Activated T-cell treated with anti-CD3 and anti-CD28 coated beads, Interleukin-2, amount 50 U/mL, for 1 hour (primary cell): ENCODE measurements around the gene MDM4.

ENCODE experiments used
- DNase-seq: peaks from one replicate; pipeline ENCODE4 v3.0.0-alpha.2; 2020

The MDM4 gene

DNA sequence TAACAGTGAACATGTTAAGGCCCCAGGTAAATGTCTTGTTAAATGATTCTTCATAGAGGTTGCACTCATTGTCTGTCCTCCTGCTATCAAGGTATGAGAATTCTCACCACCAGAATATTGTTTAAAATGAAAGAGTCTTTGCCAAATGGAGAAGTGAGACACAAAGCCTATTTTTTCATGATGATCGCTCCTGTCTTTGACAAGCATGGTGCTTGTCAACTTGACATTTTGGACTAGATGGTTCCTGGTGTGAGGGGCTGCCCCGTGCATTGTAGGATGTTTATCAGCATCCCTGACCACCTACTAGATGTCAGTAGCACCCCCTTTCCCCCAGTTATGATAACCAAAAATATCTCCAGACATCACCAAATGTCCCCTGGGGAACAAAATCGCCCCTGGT lies 65.6 kb downstream of the MDM4 start:
- no peak for DNase-seq

DNA sequence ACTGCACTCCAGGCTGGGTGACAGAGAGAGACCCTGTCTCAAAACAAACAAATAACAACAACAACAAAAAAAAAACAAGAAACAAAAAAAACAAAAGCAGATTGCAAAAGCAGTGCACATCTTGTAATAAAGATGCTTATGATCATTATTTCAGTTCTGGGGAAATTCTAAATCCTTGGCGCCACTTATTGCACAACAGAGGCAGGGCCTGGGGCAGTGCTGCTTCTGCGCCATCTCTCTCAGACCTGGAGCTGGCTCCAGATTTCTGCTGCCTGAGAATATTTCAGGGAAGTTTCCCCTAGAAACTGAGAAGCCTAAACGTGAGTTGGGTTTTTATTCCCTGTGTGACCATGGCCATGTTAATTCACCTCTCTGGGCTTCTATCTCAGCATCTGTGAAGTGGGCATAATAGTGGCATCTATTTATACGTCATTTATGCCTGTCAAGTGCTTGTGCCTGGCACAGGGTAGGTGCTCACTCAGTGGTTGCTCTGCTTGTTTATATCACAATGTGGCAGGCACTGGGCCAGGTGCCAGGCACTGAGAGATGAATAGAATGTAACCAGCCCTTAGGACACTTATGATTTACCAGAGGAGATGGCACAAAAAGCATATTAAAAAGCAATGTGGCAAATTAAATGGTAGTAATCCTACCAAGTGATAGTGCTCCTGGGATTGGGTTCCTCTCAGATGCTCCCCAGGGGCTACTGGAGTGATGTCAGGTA lies 67.9 kb downstream of the MDM4 start:
- DNase-seq, result no peak

GRCh38 chr1:204584699-204585372 lies 68.6 kb downstream of the MDM4 start:
- DNase-seq, result no peak

- no peak for DNase-seq
Measured at GRCh38 chr1:204587621-204588020, 71.4 kb downstream of the MDM4 start.

DNA sequence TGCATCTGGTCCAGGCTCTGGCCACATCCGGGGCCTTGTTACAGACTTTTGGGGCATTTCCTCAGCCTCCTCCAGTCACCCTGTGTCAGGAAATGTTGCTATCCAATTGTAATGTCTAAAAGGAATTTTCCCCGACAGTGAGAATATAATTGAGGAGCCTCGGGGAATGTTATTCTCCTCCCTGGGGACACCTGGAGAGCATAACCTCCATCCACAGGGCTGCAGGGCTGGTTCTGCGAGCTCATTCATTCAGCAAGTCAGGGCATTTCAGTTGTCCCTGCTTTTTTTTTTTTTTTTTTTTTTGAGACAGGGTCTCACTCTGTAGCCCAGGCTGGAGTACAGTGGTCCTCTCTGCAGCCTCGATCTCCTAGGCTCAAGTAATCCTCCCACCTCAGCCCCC lies 72.6 kb downstream of the MDM4 start:
- no peak for DNase-seq

- DNase-seq, result no peak
Measured at GRCh38 chr1:204589409-204590038, 73.3 kb downstream of the MDM4 start.

DNA sequence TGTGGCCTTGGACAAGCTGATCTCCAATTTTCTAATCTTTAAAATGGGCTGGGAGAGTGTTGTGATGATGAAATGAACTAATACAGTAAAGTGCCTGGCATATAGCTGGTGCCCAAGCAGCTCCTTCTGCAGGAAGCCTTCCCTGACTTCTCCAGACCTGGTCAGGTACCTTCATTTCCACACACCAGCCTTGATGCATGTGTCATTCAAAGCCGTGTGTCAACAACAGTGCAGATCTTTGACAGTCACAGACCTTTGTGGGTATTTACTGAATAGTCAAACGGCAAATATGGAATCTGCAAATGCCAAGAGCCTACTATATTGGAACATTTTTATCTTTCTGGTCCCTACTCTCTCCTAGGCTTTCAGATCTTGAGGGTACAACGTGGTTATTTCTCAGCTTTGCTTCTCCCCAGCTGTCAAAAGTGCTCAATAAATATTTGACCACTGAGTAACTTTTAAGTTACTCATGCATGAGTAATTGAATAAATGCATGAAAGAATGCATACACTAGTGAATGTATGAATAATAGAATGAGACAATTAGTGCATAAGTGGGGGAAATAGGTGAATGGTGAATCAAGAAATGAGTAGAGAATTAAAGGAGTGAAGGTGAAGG lies 75.4 kb downstream of the MDM4 start:
- DNase-seq, result no peak

DNA sequence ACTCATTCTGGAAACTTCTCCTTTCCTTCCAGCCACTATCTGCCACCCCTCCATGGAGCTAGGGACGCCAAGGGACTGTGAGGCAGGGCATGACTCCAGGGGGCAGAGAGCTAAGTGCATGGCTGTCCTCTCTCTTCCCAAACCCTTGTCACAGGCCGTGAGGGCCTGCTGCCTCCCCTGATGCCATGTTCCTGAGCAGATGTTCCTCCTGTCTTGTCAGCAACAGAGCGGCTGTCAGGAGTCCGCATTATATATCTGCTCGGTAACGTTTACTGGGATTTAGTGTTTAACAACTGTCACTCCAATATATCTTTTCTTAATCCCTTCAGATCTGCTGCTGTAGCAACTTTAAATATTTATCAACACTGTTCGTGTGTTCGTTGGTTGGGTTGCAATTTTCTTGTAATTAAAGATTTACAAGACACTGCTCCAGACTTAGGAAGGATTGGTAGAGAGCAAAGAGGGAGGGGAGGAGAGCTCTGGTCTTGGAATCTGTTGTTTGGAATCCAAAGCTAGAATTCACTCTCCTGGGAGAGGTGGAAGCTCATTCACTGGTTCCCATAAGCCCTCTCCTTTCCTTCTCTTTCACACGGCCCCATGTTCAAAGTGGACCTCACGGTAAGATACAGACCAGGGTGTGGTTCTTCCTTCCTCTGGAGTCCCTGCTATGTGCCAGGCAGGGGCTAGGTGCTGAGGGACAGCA lies 76.2 kb downstream of the MDM4 start:
- no peak for DNase-seq

GRCh38 chr1:204598319-204598969 lies 82.2 kb downstream of the MDM4 start:
- DNase-seq, result no peak

- DNase-seq, result no peak
Measured at GRCh38 chr1:204599098-204599497, 82.9 kb downstream of the MDM4 start.

DNA sequence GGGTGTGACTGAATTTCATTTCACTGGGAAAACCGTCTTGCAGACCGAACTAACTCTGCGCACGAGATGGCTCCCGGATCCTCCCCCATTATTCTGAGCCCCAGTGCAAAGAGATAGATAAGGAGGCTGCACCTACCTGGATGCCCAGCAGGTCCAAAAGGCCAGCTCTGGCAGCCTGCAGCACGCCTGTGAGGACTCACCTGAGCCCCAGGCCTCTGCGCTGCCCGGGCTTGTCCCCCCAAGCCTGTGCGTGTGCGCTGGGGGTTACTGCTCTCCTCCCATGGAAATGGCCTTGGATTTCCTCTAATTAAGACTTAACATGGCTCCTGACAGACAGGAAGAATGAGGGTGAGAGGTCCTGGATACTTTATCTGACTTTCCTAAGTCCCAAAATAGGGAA lies 83.4 kb downstream of the MDM4 start:
- no peak for DNase-seq

GRCh38 chr1:204600203-204600602 lies 84.0 kb downstream of the MDM4 start:
- no peak for DNase-seq

DNA sequence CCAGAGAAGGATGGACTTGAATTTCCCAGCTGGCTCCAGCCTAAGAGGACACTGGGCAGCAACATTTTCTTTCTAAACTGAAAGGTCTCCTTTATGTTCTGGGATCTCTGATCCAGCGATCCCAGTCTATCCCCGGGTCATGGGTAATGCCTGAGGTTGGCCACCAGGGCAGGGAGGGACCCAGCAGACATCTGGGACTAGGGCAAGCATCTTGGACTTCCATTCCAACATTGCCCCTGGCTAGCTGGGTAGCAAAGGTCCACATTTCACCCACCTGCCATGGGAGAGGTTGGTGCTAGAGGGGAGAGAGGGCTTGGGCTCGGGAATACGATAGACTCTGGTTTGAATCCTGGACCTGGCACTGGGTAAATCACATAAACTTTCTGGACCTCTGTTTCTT lies 84.8 kb downstream of the MDM4 start:
- DNase-seq, result no peak

DNA sequence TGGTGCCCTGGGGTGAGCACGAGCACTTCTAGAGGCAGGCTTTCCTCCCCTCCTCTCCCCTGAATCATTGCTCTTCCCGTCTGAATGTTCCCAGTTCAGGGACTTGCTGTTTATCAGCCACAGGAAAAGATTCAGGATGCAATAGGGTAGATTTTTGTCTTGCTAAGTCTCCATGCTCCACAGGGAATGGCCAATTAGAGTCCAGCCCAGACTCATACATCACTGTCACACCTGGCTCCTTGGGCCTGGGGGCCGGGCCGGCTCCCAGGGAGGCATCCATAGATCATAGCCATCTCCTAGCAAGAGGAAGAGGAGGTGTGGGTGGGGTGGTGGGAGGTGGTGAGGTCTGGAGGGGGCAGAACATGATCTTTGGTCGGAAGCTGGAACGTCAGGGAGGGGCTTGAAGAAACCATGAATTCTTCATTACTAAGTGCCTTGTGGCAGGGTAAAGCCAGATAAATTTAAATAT lies 85.9 kb downstream of the MDM4 start:
- DNase-seq, result no peak

DNA sequence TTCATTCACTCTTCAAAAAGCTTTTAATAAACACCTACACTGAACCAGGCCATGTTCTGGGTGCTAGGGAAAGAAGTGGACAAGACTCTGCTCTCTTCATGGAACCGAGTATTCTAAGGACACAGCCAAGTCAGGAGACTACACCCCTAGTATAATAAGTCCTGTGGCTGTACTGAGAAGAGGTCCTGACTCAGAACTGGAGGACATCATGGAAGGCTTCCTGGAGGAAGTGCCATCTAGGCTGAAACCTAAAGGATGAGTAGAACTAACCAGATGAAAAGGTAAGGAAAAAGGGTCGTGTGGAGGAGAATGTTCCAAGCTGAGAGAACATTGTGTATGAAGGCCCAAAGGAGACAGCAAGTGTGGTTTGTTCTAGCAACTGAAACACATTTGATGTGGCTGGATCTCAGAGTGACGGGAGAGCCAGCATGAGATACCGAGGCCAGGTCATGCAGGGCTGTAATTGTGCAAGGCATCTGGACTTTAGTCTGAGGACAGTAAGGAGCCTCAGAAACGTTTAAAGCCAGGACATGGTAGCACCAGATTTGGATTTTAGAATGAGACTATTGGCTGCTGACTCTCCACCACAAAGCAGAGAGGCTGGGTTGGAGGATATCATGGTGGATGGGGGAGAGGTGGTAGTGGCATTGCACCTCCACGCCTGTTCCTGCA lies 86.8 kb downstream of the MDM4 start:
- DNase-seq, result no peak

GRCh38 chr1:204605791-204606190 lies 89.6 kb downstream of the MDM4 start:
- DNase-seq, result no peak
